Iris pigment epithelial cell (primary cell): ENCODE measurements around the gene NUDT17.

Experiments
- DNase-seq: peaks from one replicate; pipeline ENCODE4 v3.0.0-alpha.2; 2011; ENCODE audit warnings: low read depth

The NUDT17 gene

GRCh38 chr1:145847827-145848226 lies 2.4 kb downstream of the NUDT17 start:
- no peak for DNase-seq

GRCh38 chr1:145849356-145850160 lies 4.1 kb downstream of the NUDT17 start:
- DNase-seq: peak; percentile 90

DNA sequence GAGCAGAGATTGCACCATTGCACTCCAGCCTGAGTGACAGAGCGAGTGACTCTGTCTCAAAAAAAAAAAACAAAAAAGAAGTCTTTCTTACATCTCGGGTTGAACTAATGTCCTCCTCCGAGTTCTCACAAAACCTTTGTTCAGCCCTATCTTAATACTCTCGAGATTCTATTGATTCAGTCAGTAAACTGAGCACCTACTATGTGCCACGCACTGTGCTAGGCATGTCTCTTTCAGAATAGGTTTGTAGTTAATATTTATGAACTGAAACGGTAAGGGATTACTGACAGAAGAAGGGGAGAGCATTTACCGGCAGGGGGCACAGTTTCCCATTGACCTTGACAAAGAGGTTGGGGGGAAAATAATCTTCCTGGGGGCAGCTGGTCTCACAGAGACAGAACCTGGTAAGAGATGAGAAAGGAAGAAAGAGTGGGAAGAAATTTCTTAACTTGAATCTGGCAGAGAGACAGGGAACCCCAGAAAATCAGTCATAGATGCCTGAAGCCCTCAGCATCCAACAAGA lies 10.1 kb downstream of the NUDT17 start:
- no peak for DNase-seq

DNA sequence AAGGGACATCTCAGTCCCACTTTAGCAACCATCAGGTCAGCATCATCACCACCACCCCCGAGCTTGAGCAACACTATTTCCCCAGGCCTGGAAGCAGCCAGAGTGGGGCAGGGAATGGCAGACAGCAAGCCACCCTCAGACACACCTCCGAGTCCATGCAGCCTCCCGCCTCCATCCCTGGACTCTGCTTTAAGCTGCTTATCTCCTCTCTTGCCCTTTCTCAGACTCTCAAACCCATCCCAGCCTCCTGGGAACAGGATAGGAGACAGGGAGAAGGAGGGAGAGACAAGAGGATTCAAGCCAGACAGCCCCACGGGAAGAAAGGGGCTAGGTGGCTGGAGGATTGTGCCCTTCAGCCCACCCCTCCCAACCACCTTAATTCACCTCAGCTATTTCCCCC lies 11.7 kb downstream of the NUDT17 start:
- DNase-seq: no peak

- DNase-seq: peak; percentile 47
These were observed 12.9 kb downstream of the NUDT17 start for GRCh38 chr1:145858238-145858900.

DNA sequence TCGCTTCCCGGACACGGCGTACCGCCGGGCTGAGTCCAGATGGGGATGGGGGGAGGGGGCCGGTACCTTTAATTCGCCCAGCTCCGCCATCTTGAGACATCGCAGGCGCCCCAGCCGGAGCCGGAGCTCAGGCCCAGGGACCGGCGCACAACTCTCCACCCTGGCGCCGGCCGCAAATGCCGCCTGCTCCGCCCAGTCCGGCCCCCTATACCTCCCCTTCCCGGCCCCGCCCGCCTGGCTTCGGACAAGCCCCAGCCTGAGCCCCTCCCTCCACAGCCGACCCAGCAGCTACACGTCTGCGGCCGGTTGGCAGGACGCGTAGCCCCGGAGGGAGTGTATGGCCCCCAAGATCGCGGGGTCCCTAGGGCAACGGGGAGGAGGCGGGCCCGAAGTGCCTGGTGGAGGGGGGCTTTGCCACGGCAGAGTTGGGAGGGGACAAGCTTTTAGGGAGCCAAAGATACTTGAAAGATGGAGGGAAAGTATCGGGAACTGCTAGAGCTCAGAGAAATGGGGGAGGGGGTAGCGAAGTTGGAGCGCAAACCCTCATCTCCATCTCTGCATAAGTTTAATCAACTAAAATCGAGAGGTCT lies 13.6 kb downstream of the NUDT17 start, which contains the start of gene PIAS3:
Gene PIAS3, minus strand, starts transcription at position 181 of the 590 bp plus-strand sequence. Its CDS starts 91 bp downstream, at position 90.
- DNase-seq: peak; percentile 98

DNA sequence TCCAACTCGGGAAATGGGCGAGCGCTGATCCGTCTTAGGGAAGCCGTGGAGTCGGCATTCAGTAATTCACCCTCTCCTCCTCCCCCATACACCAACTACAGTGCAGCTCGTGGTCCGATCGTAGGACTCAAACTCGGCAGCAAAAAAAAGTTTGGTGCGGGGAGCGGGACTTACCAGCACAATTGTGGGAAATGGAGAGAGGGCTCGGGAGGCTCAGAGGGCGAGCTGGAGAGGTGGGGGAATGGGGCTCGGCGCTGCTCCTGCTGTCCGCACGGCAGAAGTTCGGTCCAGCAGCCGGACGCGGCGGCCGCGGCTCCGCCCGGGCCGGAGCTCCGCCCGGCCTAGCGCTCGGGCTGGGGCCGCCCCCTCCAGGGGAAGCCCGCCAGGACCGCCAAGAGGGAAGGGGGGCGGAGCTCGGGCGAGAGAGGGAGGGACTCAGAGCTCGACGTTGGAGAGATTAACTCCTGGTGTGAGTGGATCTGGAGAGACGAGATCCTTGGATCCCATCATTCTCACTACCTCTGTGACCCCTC lies 14.1 kb downstream of the NUDT17 start:
- peak; percentile 90 for DNase-seq

- no peak for DNase-seq
These were observed 18.0 kb downstream of the NUDT17 start for GRCh38 chr1:145863282-145864018.

GRCh38 chr1:145868232-145868631 lies 22.8 kb downstream of the NUDT17 start:
- no peak for DNase-seq

DNA sequence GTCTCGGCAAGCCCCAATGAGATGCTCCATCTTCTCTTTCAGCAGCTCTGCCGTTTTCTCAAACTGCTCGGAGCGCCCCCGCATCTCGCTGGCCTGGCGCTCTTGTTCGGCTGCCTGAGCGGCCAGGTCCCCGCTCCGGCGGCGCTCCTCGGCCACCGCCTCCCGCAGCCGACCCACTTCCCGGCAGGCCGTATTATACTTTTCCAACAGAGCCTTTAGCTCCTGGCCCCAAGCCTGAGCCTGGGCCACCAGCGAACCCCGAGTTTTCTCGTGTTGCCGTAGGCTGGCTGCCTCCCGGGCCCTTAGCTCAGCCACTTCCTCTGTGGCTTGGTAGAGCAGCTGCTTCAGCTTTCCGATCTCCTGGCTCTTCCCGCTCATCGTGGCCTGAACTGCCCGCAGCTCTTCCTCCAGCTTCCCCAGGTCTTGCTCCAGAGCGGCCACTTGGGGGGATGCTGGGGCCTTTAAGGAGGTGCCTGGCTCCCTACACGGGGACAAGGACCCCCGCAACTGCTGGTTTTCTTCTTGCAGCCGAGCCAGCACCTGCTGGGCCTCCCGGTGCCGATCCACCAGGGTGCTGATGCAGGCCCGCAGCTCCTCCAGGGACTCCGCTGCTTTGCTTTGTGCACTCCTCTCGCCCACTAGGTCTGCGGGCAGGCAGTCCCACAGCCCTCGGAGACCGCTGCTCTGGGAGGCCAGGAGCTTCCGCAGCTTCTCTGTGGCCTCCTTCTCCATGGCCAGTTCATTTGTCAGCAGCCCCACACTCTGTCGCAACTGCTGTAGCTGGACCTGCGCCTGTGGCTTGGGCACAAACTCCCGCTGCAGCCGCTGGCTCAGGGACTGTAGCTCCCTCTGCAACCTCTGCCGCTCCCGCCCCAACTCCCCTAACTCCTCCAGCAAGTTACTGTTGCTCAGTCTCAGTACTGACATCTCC lies 26.8 kb downstream of the NUDT17 start:
- peak; percentile 59 for DNase-seq

- DNase-seq: no peak
These were observed 29.2 kb downstream of the NUDT17 start for GRCh38 chr1:145874646-145875045.

- DNase-seq: peak; percentile 53
These were observed 32.6 kb downstream of the NUDT17 start for GRCh38 chr1:145877923-145878486.

GRCh38 chr1:145878724-145879123 lies 33.3 kb downstream of the NUDT17 start:
- peak; percentile 74 for DNase-seq

DNA sequence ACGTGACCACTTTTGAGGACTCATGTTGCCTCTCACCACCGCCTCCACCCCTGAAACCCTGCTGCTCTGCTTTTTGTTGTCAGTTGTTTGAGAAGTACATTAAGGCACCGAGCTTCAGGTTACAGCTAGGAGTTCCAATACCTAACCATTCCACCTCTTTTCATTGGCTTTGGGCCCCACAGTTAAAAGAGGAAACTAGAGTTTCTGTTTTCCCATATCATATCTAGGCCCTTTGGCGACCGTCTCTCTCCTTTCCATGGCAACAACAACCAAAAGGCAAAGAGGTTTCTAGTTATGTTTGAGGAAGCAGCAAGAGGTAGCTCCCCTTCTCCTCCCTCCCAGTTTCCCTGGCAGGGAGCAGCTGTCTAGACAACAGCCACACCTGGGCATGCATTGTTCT lies 34.3 kb downstream of the NUDT17 start:
- DNase-seq: no peak

DNA sequence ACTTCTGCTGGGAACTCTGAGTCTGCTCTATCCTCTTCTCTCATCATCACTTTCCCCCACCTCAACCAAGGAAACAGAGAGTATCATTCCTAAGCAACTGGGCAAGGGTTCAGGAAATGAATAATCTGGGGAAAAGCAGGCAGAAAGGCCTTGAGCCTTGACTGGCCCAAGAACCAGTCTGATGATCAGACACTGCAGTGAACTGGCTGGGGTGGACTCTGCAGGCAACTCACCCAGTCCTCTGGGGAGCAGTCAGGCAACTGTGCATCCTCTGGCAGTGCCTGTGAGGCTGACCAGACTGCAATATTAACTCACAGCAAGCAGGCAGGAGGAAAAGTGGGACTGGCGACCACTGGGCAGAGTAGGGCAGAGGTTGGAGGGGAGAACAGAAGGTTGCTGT lies 39.2 kb downstream of the NUDT17 start:
- DNase-seq: peak; percentile 48

GRCh38 chr1:145885738-145886287 lies 40.4 kb downstream of the NUDT17 start, which contains the start of gene ANKRD35:
ANKRD35 (minus strand) TSS chr1:145885866; CDS start chr1:145885758, 108 bp downstream.
- peak; percentile 74 for DNase-seq

DNA sequence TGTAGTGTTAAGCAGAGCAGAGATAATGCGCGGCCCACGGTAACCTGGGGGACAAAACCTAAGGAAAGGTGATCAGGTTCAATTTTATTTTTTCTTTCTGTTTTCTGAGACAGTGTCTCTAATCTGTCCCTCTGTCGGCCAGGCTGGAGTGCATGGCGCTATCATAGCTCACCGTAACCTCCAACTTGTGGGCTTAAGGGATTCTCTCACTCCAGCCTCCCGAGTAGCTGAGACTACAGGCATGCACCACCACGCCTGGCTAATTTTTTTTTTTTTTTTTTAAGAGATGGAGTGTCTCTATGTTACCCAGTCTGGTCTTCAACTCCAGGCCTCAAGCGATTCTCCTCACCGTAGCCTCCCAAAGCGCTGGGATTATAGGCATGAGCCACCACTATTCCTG lies 41.0 kb downstream of the NUDT17 start:
- no peak for DNase-seq

DNA sequence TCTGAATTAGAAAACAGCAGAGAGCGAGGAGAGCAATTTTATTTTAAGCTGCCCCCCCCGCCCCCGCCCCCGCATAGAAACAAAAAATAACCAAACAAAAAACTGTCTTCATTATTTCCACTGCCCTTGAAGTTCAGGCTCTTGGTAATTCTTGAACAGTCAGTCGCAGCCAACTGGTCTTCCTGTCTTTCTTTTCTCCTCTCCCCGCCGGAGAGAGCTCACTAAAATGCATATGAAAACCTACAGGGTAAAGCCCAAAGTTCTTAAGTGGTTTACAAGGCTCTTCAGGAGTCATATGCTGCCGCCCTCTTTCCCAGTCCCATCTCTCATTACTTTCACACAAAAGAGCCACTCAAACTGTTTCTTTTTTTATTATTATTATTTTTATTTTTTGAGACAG lies 41.4 kb downstream of the NUDT17 start:
- DNase-seq: no peak

DNA sequence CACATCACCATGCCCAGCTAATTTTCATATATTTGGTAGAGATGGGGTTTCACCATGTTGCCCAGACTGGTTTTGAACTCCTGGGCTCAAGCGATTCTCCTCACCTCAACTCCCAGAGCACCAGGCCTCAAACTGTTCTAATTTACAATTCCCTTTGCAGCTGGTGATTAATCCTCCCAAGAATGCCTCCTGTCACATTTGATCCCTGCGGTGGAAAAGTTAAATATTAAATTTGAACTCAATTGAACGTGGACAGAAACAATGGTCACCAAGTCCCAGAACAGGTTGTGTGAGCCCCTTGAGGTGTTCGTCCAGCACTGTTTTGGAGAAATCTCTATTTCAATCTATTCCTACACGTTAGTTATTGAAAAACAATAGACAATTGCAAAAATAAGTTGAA lies 42.2 kb downstream of the NUDT17 start:
- peak; percentile 27 for DNase-seq

GRCh38 chr1:145889722-145890121 lies 44.3 kb downstream of the NUDT17 start:
- peak; percentile 39 for DNase-seq
